B cell (primary cell): ENCODE data around the gene PXK.

Experiments
- EZH2 ChIP-seq: IDR thresholded peaks from 2 replicates; pipeline ENCODE4 v1.6.1; 2012; ENCODE audit warnings: borderline replicate concordance, low read depth, mild to moderate bottlenecking, moderate library complexity, low read length; ENCODE audit not compliant: insufficient read depth, poor library complexity, severe bottlenecking
- TF ChIP-seq, protein P1 (sequence below): fragments of 200-600 bp; IDR thresholded peaks from one replicate; pipeline ENCODE4 v1.8.0; 2022; ENCODE audit warnings: antibody characterized with exemption, mild to moderate bottlenecking

- TF ChIP-seq EZH2 = no peak
- TF ChIP-seq, protein P1, sequence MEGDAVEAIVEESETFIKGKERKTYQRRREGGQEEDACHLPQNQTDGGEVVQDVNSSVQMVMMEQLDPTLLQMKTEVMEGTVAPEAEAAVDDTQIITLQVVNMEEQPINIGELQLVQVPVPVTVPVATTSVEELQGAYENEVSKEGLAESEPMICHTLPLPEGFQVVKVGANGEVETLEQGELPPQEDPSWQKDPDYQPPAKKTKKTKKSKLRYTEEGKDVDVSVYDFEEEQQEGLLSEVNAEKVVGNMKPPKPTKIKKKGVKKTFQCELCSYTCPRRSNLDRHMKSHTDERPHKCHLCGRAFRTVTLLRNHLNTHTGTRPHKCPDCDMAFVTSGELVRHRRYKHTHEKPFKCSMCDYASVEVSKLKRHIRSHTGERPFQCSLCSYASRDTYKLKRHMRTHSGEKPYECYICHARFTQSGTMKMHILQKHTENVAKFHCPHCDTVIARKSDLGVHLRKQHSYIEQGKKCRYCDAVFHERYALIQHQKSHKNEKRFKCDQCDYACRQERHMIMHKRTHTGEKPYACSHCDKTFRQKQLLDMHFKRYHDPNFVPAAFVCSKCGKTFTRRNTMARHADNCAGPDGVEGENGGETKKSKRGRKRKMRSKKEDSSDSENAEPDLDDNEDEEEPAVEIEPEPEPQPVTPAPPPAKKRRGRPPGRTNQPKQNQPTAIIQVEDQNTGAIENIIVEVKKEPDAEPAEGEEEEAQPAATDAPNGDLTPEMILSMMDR = no peak
Measured at GRCh38 chr3:58340594-58341244, 8.0 kb downstream of the PXK start.
